ENCODE measurements around the gene CMPK2. TPM values are rescaled to one million over a fixed set of nuclear protein-coding genes. Genes with fewer than 3 reads are reported as not detected.

CMPK2 gene
- polyA plus RNA-seq, 1 of the 3 experiments (the other 2 are of a cell fraction): 1.1 TPM

- TF ChIP-seq FOXJ3 (CRISPR knock-in tag; IDR thresholded peaks at IDR 0.05) (no peak), RFX5 (IDR thresholded peaks at IDR 0.05; ENCODE audit: low read length) (no peak), REST (IDR thresholded peaks at IDR 0.05; ENCODE audit: low read depth, low read length) (no peak), USF2 (IDR thresholded peaks at IDR 0.05; ENCODE audit: borderline replicate concordance, low read depth, low read length) (no peak), NFIC (IDR thresholded peaks at IDR 0.05; ENCODE audit: borderline replicate concordance) (no peak), JUND (IDR thresholded peaks at IDR 0.05) (no peak), RXRA (IDR thresholded peaks at IDR 0.05; ENCODE audit: borderline replicate concordance, low read depth) (no peak)
Observed at GRCh38 chr2:6885968-6886367, 20.3 kb upstream of the CMPK2 start (continued).

- H3K9me2 ChIP-seq: no peaks in the 10 kb centered on the region
- no peaks in the 10 kb centered on the region for H3F3A ChIP-seq (replicated peaks; ENCODE audit: insufficient read depth)
- no peaks in the 10 kb centered on the region for H4K20me1 ChIP-seq (ENCODE audit: insufficient read depth)
- no peak for TF ChIP-seq ELF1 (IDR thresholded peaks at IDR 0.05)
- no peak for TF ChIP-seq EZH2phosphoT487 (IDR thresholded peaks at IDR 0.05; ENCODE audit: borderline replicate concordance, low read depth)
- no peak for TF ChIP-seq GATA2 (CRISPR knock-in tag; IDR thresholded peaks at IDR 0.05)
- TF ChIP-seq ZBTB33 (IDR thresholded peaks at IDR 0.05; ENCODE audit: borderline replicate concordance, low read depth): no peak
- TF ChIP-seq RCOR1 (IDR thresholded peaks at IDR 0.05; ENCODE audit: low read length): no peak
- TF ChIP-seq GABPA (IDR thresholded peaks at IDR 0.05; ENCODE audit: low read depth): no peak
- no peak for TF ChIP-seq FOXM1 (IDR thresholded peaks at IDR 0.05; ENCODE audit: low read depth)
- no peak for TF ChIP-seq RFX5 (IDR thresholded peaks at IDR 0.05; ENCODE audit: low read length)
- TF ChIP-seq NRF1 (IDR thresholded peaks at IDR 0.05; ENCODE audit: low read depth, low read length): no peak
- no peak overlapping the region for H3K4me2 ChIP-seq
- H2AFZ ChIP-seq (ENCODE audit: low read depth): no peak overlapping the region
- no peaks in the 10 kb centered on the region for H3K27me3 ChIP-seq (ENCODE audit: insufficient read depth)
- H3K36me3 ChIP-seq (replicated peaks in 1 of 2; ENCODE audit: control insufficient read depth in 1 of 2, insufficient read depth in 2 of 2, low read length in 1 of 2): no peaks in the 10 kb centered on the region
- ChIA-PET POLR2A (no interaction called here), CTCF (interaction anchor here (1.0 to 7.5 kb wide), 3 partner anchors 10 to 149 kb away, joined by 3 to 73 read pairs (median 3); no protein-coding TSS in a partner anchor)
- no peaks in the 10 kb centered on the region for H3K9me3 ChIP-seq
- WGBS (ENCODE audit: low lambda C conversion rate): 43% methylated on average over 2 of the region's 2 CpGs
- no peak overlapping the region for H3K27ac ChIP-seq (ENCODE audit: low read depth in 2 of 2, low read length in 1 of 2)
- H3K9ac ChIP-seq: no peak overlapping the region
- H3K4me1 ChIP-seq (ENCODE audit: control insufficient read depth in 1 of 2, insufficient read depth in 2 of 2, low read depth in 1 of 2, low read length in 1 of 2): no peaks in the 10 kb centered on the region; a peak in 1 of 4 replicates
- DNase-seq: no peak
- no peaks in the 10 kb centered on the region for H3K79me2 ChIP-seq (ENCODE audit: insufficient read depth)
- H3K4me3 ChIP-seq (ENCODE audit: low read depth in 2 of 2, low read length in 1 of 2): no peak overlapping the region
Observed at GRCh38 chr2:6885551-6885950, 19.8 kb upstream of the CMPK2 start.

Data from SK-N-SH (cell line).